Nephron progenitor cell (in vitro differentiated cells): ENCODE data around the gene PRKAR2A.

Source experiments
- DNase-seq: peaks from one replicate; pipeline ENCODE4 v3.0.0; 2021
- H3K27ac Mint-ChIP-seq: 2 replicates; pipeline ENCODE4 v1.8.0; 2021; ENCODE audit warnings: mild to moderate bottlenecking, moderate library complexity, mixed read lengths
- H3K27me3 Mint-ChIP-seq: 2 replicates; pipeline ENCODE4 v1.8.0; 2021; ENCODE audit warnings: mild to moderate bottlenecking, low read depth, mixed read lengths; ENCODE audit not compliant: poor library complexity
- H3K36me3 Mint-ChIP-seq: 2 replicates; pipeline ENCODE4 v1.8.0; 2021; ENCODE audit warnings: low read depth, mixed read lengths
- H3K4me1 Mint-ChIP-seq: 2 replicates; pipeline ENCODE4 v1.8.0; 2021; ENCODE audit warnings: mixed read lengths
- H3K4me3 Mint-ChIP-seq: 2 replicates; pipeline ENCODE4 v1.8.0; 2021; ENCODE audit warnings: mild to moderate bottlenecking, moderate library complexity, mixed read lengths
- H3K9me3 Mint-ChIP-seq: 2 replicates; pipeline ENCODE4 v1.8.0; 2021; ENCODE audit warnings: mild to moderate bottlenecking, moderate library complexity, mixed read lengths
- CTCF ChIP-seq: fragments of 200-600 bp; sonication (generic); IDR thresholded peaks from 2 replicates; pipeline ENCODE4 v1.5.0; 2021; ENCODE audit warnings: antibody characterized with exemption

PRKAR2A gene

DNA sequence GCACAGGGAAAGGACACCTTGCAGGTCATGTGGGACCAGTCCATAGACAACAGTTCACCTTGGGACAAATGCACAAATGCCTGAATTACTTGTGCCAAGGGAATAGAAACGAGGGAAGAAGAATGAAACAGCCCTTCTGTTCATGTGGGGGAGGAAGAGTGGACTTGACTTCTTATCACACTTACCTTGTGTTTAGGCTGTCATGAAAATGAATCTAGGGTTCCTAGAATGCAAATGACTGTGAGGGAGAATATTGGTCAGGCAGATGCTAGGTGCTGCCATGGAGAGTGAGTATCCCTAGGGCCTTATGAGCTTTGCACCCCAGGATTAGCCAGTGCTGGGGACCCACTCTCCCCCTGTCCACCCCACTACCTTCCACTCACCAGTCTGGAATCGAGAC lies 11.0 kb upstream of the PRKAR2A start:
- no peaks in the 10 kb centered on the region for H3K9me3 Mint-ChIP-seq
- no peaks in the 10 kb centered on the region for H3K36me3 Mint-ChIP-seq
- H3K27ac Mint-ChIP-seq: no peak overlapping the region
- H3K4me3 Mint-ChIP-seq: no peak overlapping the region
- TF ChIP-seq CTCF: no peak
- no peaks in the 10 kb centered on the region for H3K27me3 Mint-ChIP-seq
- peaks cover 11% of the 10 kb centered on the region for H3K4me1 Mint-ChIP-seq
- DNase-seq: no peak

GRCh38 chr3:48857641-48858040 lies 10.0 kb upstream of the PRKAR2A start:
- Mint-ChIP-seq H3K27me3 (no peaks in the 10 kb centered on the region), H3K4me3 (no peak overlapping the region), H3K4me1 (peaks cover 12% of the 10 kb centered on the region), H3K9me3 (no peaks in the 10 kb centered on the region), H3K36me3 (no peaks in the 10 kb centered on the region), H3K27ac (no peak overlapping the region)
- no peak for TF ChIP-seq CTCF
- no peak for DNase-seq

DNA sequence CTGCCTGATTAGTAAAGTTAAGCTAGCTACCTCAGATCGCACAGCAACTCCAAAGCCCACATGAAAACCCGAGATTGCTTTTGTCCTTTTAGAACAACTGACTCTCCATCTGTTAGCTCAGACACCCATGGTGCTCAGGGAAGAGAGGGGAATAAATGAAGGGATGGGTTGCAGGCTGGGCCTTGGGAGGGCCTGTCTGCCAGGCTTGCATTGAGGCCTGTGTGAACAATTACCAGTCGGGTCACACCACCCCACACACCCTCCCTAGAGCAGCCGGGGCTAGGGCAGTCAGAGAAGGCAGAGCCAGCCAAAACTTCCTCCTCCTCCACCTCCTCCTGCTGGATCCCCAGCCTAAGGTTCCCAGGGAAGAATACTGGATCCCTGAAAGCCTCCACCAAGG lies 8.8 kb upstream of the PRKAR2A start:
- H3K4me3 Mint-ChIP-seq: no peak overlapping the region
- DNase-seq: no peak
- peaks cover 21% of the 10 kb centered on the region for H3K4me1 Mint-ChIP-seq
- no peaks in the 10 kb centered on the region for H3K36me3 Mint-ChIP-seq
- no peaks in the 10 kb centered on the region for H3K9me3 Mint-ChIP-seq
- peak overlapping the region; percentile 52 for H3K27ac Mint-ChIP-seq
- TF ChIP-seq CTCF: no peak
- no peaks in the 10 kb centered on the region for H3K27me3 Mint-ChIP-seq

- H3K36me3 Mint-ChIP-seq: no peaks in the 10 kb centered on the region
- H3K4me3 Mint-ChIP-seq: no peak overlapping the region
- DNase-seq: no peak
- no peak for TF ChIP-seq CTCF
- no peaks in the 10 kb centered on the region for H3K27me3 Mint-ChIP-seq
- peak overlapping the region; percentile 4 for H3K27ac Mint-ChIP-seq
- H3K9me3 Mint-ChIP-seq: no peaks in the 10 kb centered on the region
- peaks cover 22% of the 10 kb centered on the region for H3K4me1 Mint-ChIP-seq
Observed at GRCh38 chr3:48855681-48856447, 8.2 kb upstream of the PRKAR2A start.

GRCh38 chr3:48852151-48852550 lies 4.5 kb upstream of the PRKAR2A start:
- TF ChIP-seq CTCF: no peak
- Mint-ChIP-seq H3K4me1 (peaks cover 30% of the 10 kb centered on the region), H3K9me3 (no peaks in the 10 kb centered on the region), H3K27me3 (peaks cover 12% of the 10 kb centered on the region), H3K27ac (no peak overlapping the region), H3K4me3 (no peak overlapping the region), H3K36me3 (no peaks in the 10 kb centered on the region)
- no peak for DNase-seq

GRCh38 chr3:48851407-48851806 lies 3.7 kb upstream of the PRKAR2A start:
- DNase-seq: peak; percentile 31
- no peak for TF ChIP-seq CTCF
- Mint-ChIP-seq H3K4me1 (peaks cover 29% of the 10 kb centered on the region), H3K9me3 (no peaks in the 10 kb centered on the region), H3K36me3 (no peaks in the 10 kb centered on the region), H3K4me3 (no peak overlapping the region), H3K27ac (no peak overlapping the region), H3K27me3 (peaks cover 17% of the 10 kb centered on the region)
